ENCODE results near the gene CDX2.

CDX2 gene

DNA sequence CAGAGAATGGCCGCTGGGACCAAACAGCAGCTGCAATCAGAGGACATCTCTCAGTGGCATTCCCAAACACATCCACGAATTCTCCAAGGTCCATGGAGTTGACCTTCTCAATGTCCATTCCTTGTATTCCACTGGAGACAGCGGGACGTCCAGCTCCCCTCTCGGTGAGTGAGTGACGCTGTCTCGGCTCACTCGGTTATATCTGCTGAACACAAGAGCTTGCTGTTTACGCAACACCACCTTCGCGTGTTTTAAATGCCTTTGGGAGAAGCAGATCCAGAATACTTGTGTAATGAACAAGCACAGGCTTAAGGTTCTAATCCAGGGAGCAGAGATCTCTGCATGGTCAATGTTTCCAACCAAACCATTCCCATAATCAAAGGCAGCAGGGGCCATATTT is 19.4 kb upstream of the CDX2 start, which contains the start of gene URAD:
TSS of gene URAD (minus strand) at position 174 of the 400 bp plus-strand sequence. CDS start at position 118, 56 bp downstream.
- Mint-ChIP-seq H3K36me3 (no peaks in the 10 kb centered on the region), H3K4me1 (no peaks in the 10 kb centered on the region), H3K27ac (no peak within 1 kb of the TSS), H3K27me3 (peaks cover 6 to 13% of the 10 kb centered on the region in 2 donors), H3K4me3 (no peak within 1 kb of the TSS), H3K9me3 (no peaks in the 10 kb centered on the region)
- ATAC-seq (replicated peaks) (no peak), DNase-seq (no peak)

DNA sequence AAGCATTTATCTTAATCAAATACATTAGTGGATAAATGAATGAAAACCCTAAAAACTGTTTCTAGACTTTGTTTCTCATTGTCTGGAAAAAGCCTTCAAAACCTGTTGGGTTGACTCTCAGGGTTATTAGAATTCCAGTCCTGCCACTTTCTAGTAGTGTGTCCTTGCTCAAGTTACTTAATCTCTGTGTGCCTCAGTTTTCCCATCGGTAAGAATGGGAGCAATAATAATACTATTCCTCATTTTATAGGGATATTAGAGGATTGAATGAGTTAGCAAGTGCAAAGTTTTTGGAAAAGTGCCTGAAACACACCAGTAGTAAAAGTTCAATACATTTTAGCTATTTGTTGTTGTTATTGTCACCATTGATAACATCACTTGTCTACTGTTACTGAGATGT is 16.5 kb upstream of the CDX2 start:
- H3K9me3 Mint-ChIP-seq, result no peaks in the 10 kb centered on the region
- H3K4me3 Mint-ChIP-seq, result no peak overlapping the region
- H3K36me3 Mint-ChIP-seq, result no peaks in the 10 kb centered on the region
- no peak for ATAC-seq (replicated peaks)
- peaks cover 3 to 12% of the 10 kb centered on the region in 2 donors for H3K4me1 Mint-ChIP-seq
- no peak for DNase-seq
- peaks cover 35 to 40% of the 10 kb centered on the region in 2 donors for H3K27me3 Mint-ChIP-seq
- H3K27ac Mint-ChIP-seq, result no peak overlapping the region

DNA sequence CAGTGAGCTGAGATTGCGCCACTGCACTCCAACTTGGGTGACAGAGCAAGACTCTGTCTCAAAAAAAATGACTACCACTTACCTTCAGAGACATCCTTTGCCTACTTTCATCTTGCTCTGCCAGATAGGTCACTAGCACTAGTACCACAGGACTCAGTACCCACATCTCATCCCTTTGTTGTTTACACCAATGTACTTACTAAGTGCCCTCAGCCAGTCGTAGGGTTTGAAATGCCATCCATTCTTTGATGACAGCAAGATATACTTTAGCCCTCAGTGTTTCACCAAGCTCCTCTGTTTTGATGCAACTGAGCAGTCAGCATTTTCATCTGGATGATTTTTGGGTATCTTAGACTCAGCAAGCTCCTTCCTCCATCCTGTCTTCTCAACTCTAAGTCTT is 13.2 kb upstream of the CDX2 start:
- Mint-ChIP-seq H3K9me3 (no peaks in the 10 kb centered on the region), H3K4me1 (peaks cover 18 to 41% of the 10 kb centered on the region in 2 donors), H3K27me3 (peaks cover 61 to 67% of the 10 kb centered on the region in 2 donors), H3K4me3 (no peak overlapping the region), H3K36me3 (peaks cover 0 to 3% of the 10 kb centered on the region in 2 donors), H3K27ac (no peak overlapping the region)
- ATAC-seq (replicated peaks) (no peak), DNase-seq (no peak)

DNA sequence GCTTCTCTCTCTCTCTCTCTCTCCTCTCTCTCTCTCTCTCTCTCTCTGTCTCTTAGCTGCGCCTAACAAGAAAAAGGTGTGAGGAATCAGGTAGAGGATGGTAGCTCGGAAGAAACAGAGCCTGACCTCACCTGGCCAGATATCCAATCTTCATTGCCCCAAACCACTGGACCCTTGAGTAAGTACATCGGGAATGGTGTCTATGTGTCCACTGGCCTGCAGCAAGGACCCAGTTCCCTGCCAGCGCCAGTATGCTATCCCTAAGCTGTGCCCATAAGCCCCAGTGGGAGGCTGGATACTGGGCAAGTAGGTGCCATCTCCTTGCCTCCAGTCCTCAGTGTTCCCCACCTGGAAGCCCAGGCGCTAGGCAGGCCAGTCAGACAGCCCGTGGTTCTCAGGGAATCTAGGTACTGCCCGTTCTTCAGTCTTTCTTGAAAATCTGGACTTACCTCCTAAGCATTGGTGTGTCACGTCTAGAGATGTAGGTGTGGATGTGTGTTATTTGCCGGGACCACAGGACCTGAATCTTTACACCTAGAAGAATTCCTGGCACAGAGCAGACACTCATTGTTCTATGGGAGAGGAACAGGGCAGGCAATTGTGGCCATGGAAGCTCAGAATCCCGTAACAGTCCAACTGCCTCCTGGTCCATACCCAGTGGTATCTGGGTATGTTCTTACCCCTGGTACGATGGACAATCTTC is 12.0 kb upstream of the CDX2 start:
- H3K27me3 Mint-ChIP-seq, result peaks cover 67 to 79% of the 10 kb centered on the region in 2 donors
- DNase-seq, result no peak
- H3K9me3 Mint-ChIP-seq, result no peaks in the 10 kb centered on the region
- H3K4me3 Mint-ChIP-seq, result peak overlapping the region; percentile 52 to 76
- ATAC-seq (replicated peaks), result no peak
- peaks cover 0 to 3% of the 10 kb centered on the region in 2 donors for H3K36me3 Mint-ChIP-seq
- H3K27ac Mint-ChIP-seq, result no peak overlapping the region
- peaks cover 18 to 47% of the 10 kb centered on the region in 2 donors for H3K4me1 Mint-ChIP-seq

DNA sequence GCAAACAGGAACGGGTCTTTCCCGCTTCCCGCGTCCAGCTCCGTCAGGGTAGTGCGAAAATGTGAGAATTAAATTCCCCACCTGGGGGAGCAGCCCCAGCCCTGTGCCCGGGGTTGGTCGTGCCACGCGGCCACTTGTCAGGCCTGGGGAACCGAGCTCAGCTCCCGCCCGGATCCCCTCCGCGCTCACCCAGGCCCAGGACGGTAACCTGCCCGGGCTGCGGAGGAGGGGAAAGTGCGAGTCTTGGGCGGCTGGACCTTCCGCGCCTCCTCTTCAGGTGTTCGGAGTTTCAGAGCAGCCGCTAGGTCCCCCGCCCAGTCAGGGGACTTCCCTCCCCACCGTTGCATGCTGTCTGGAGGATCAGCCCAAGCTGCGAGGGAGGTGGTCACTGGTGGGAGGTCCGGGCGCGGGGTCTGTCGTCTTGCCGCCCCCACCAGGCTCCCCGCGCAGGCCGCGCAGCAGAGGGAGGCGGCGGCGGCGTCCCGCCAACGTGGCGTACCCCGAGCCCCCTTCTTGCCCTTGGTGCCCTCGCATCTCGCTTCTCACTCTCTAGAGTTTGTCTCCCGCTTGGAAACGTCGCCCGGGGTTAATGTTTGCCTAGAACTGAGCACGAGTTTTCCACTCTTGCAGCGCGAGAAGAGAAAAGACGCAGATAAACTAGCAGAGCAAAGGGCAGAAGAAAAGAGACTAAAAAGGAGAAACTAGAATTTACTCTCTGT is 11.3 kb upstream of the CDX2 start:
- ATAC-seq (replicated peaks), result peak in 1 of 2 donors; percentile 22
- Mint-ChIP-seq H3K36me3 (peaks cover 0 to 3% of the 10 kb centered on the region in 2 donors), H3K4me3 (peak overlapping the region; percentile 63 to 76)

DNA sequence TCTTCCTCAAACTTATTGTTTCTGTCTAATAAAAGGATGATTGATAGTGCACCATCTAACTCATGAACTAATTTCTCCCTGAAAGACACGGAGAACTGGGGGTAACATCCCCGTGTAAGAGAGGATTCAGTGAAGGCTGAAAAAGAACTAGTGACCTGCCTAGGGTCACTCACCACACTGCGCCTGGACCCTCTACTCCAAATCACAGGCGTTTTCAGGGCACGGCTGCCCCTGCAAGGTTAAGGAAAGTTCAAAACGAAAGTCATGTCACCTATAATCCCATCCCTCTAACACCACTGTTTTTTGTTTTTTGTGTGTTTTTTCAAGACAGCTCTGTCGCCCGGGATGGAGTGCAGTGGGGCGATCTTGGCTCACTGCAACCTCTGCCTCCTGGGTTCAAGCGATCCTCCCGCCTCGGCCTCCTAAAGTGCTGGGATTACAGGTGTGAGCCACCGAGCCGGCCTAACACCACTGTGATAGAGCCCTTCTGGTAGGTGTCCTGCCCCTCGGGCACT is 10.7 kb upstream of the CDX2 start:
- H3K27ac Mint-ChIP-seq, result peak overlapping the region; percentile 80
- peaks cover 0 to 3% of the 10 kb centered on the region in 2 donors for H3K36me3 Mint-ChIP-seq
- H3K9me3 Mint-ChIP-seq, result no peaks in the 10 kb centered on the region
- no peak for ATAC-seq (replicated peaks)
- peaks cover 24 to 60% of the 10 kb centered on the region in 2 donors for H3K4me1 Mint-ChIP-seq
- DNase-seq, result no peak
- H3K4me3 Mint-ChIP-seq, result peak overlapping the region; percentile 63 to 76
- peaks cover 81 to 93% of the 10 kb centered on the region in 2 donors for H3K27me3 Mint-ChIP-seq

More for the DNA sequence above, 11.3 kb upstream of the CDX2 start:
- DNase-seq, result no peak
- no peak overlapping the region for H3K27ac Mint-ChIP-seq
- peaks cover 22 to 54% of the 10 kb centered on the region in 2 donors for H3K4me1 Mint-ChIP-seq
- H3K9me3 Mint-ChIP-seq, result no peaks in the 10 kb centered on the region
- peaks cover 75 to 87% of the 10 kb centered on the region in 2 donors for H3K27me3 Mint-ChIP-seq

DNA sequence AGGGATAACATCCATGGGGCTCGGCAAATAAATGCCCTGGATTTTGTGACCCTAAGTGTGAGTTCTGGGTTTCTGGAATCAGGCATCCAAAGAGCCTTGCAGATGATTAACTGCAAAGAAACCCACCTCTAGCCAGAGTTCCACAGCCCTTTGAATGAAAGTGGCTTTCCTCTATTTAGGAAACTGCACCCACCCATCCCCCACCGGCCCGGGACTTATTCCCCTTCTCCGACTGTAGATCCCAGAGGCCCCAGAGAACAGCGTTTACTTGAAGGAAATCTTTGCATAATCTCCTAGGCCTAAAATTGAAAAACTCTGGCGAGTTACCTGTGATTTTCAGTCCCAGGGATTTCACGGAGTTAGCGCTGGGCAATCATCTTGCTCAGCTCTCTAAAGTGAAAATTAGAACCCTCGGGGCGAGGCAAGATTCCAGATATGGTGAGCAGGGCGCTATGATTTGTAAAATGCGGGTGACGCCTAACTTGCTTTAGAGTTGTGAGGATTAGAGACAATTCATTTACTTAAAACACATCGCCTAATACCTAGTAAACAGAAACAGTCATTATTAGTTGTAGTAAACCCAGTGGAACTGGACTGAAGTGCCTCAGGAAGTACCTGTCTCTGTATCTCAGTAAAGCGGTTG is 10.0 kb upstream of the CDX2 start:
- ATAC-seq (replicated peaks) (no peak), DNase-seq (no peak)
- Mint-ChIP-seq H3K4me3 (peak overlapping the region; percentile 63 to 76), H3K9me3 (no peaks in the 10 kb centered on the region), H3K27ac (peak overlapping the region; percentile 80), H3K36me3 (peaks cover 0 to 3% of the 10 kb centered on the region in 2 donors), H3K4me1 (peaks cover 24 to 60% of the 10 kb centered on the region in 2 donors), H3K27me3 (peaks cover 85 to 96% of the 10 kb centered on the region in 2 donors)

DNA sequence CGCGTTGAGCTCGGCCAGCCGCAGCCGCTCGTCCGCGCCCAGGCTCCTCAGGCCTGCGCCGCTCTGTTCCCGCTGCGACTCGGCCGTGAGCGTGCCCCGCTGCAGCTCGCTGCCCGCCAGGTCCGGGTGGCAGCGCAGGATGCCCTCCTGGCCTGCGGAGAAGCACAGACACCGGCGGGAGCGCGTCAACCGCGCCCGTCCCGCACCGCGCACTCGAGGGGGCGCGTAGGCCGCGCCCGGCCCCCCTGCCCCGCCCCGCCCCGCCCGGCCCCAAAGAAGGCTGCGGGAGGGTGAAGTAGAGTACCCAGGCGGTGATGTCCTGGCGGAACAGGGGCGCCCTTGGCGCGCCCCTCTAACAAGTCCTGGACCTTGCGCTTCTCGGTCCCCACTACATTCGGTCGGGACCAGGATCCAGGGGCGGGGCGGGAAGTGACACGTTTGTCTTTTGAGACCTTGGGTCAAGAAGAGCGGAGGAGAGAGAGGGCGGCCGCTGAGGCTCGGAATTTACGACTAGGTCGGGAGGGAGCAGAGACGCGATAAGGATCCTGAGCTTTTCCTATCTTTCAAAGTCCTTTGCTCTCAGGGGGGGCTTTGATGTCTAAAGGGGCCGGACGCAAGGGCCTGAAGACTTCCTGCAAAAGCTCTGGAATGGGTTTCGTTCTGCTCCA is 9.3 kb upstream of the CDX2 start:
- Mint-ChIP-seq H3K9me3 (no peaks in the 10 kb centered on the region), H3K36me3 (peaks cover 0 to 3% of the 10 kb centered on the region in 2 donors), H3K4me3 (peak overlapping the region; percentile 60 to 72), H3K27ac (peak overlapping the region; percentile 70), H3K4me1 (peaks cover 24 to 60% of the 10 kb centered on the region in 2 donors), H3K27me3 (peaks cover 87 to 100% of the 10 kb centered on the region in 2 donors)
- ATAC-seq (replicated peaks) (no peak), DNase-seq (no peak)

DNA sequence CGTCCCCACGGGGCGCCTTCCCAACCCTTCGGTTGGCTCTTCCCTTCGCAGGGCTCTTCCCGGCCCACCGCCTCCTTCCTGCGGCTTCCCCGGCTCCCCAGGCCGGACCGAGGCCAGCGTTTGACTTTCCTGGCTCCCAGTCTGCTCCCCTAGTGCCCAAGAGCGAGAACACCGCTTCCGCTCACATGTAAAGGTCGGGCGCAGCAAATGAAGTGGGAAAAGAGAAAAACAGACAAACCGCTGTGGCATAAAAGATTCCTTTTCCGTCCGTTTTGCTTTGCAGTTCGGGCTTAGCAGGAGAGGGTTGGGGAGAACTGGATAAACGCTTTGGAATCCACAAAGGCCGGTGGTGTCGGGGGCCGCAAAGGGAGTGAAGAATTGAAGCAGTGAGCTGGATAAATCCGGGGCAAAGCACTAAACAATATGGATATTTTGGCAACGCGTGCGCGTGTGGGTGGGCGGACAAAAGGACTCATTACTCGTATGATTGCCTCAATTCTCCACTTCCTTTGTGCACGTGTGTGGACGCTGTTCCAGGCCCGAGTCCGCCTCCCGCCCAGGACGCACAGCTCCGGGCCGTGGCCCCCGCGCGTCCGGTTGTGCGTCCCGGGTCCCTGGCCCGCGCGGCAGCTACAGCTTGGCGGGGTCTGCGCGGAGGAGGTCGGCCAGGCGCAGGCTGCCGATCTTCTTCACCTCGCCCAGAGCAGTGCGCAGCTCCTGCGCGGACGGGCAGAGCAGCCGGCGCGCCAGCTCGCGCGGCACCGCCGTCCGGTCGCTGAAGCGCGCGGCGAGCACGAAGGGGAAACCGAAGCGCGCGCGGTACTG is 8.6 kb upstream of the CDX2 start:
- Mint-ChIP-seq H3K36me3 (peaks cover 0 to 3% of the 10 kb centered on the region in 2 donors), H3K4me3 (peak overlapping the region; percentile 60 to 68), H3K27me3 (peaks cover 86 to 98% of the 10 kb centered on the region in 2 donors), H3K27ac (peak overlapping the region; percentile 95), H3K4me1 (peaks cover 24 to 60% of the 10 kb centered on the region in 2 donors), H3K9me3 (no peaks in the 10 kb centered on the region)
- ATAC-seq (replicated peaks), result no peak
- no peak for DNase-seq

DNA sequence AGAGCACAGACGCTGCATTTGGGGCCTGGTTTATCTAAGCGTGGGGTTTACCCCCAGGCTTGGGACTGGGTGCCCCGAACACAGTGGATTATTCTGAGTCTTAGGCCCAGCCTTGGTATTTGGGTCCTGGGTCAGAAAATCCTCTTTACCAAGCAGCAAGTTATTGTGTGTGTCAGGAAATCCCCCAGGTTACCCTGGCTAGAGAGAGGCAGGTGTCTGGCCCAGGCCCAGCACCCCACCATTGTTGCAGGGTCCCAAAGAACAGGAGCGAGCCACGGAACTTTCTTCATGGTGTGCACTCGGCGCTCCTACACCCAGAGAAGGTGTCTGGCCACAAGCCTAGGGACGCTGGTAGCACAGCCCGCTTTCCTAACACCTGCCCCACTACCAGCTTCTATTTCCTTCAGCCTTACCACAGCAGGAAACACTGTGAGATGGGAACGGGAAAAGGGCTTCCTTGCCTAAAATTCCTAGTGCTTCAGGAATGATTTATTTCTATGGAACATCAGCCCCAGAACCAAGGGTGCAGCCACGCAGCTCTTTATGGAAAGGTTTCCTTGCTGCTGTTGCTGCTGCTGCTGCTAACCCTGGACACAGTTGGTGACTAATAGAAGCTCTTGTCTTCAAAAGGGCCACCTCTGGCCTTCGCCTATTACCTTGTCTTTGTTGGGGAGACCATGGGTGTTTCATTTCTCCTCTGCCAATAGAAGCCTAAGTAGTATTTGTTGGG is 7.4 kb upstream of the CDX2 start:
- ATAC-seq (replicated peaks) (no peak), DNase-seq (no peak)
- Mint-ChIP-seq H3K27ac (no peak overlapping the region), H3K4me1 (peaks cover 24 to 57% of the 10 kb centered on the region in 2 donors), H3K27me3 (peaks cover 76 to 96% of the 10 kb centered on the region in 2 donors), H3K9me3 (no peaks in the 10 kb centered on the region), H3K36me3 (peaks cover 0 to 3% of the 10 kb centered on the region in 2 donors), H3K4me3 (no peak overlapping the region)

DNA sequence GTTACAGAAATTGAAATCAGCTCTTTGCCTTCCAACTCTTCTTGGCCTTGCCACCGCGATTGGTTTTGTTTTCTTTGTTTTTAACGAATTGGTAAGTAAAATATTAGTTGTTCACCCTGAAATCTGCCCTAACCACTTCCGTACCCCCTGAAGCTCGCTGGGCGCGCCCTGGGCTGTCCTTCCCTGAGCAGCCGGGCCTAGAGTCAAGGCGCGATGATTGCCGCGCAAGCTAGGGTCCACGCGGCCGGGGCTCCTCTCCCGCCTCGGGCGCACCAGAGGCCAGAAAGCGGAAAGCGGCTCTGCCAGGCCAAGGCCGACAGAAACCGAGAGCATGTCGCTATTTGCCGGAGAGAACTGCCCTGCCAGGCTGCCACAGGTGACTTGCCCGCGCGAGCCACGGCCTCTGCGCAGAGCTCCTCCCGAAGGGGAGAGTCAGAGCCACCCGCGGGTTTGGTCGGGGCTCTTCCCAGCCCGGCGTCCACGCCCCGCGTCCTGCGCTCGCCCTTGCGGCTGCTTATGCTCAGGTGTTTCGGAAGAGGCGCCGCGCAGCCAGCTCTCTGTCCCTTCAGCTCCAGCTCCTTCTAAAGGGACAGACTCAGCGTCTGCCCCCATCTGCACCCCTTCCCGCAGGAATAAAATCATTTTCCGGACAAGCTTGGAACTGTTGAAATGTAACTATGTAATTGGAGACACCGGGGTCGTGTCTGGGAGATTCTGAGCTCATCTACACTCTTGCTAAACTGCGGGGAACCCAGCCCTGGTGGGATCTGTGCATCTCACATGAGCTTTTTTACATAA is 6.6 kb upstream of the CDX2 start:
- Mint-ChIP-seq H3K4me1 (peaks cover 24 to 56% of the 10 kb centered on the region in 2 donors), H3K27ac (peak overlapping the region; percentile 68), H3K27me3 (peaks cover 76 to 96% of the 10 kb centered on the region in 2 donors), H3K9me3 (no peaks in the 10 kb centered on the region), H3K36me3 (peaks cover 0 to 3% of the 10 kb centered on the region in 2 donors), H3K4me3 (peak overlapping the region in 1 of 2 donors; percentile 59)
- DNase-seq (no peak), ATAC-seq (replicated peaks) (peak in 1 of 2 donors; percentile 16)
